ENCODE measurements around the gene LGI2. TPM values are rescaled to one million over a fixed set of nuclear protein-coding genes. Genes with fewer than 3 reads are reported as not detected.
"Not testable (repeated sequence)": the region's sequence is repeated elsewhere in the genome, so short reads cannot be mapped to it uniquely, and the experiment has no call there.

Gene LGI2
- total RNA-seq, 1 donor from 2014 or later = 0.56 TPM

- peaks cover 5% of the 10 kb centered on the region for H3K4me1 ChIP-seq
- no peak overlapping the region for H3K9ac ChIP-seq
- H3F3A ChIP-seq (ENCODE audit: low read depth) = no peaks in the 10 kb centered on the region
- H2AFZ ChIP-seq (replicated peaks) = no peak overlapping the region
- Mint-ChIP-seq H3K4me3 (no peak overlapping the region), H3K27me3 (ENCODE audit: insufficient read depth, low read depth) (peaks cover 5% of the 10 kb centered on the region), H3K9me3 (peaks cover 8% of the 10 kb centered on the region), H3K27ac (no peak overlapping the region), H3K4me1 (peaks cover 20% of the 10 kb centered on the region), H3K36me3 (no peaks in the 10 kb centered on the region)
- no peaks in the 10 kb centered on the region for H3K36me3 ChIP-seq
- no peak overlapping the region for H3K4me3 ChIP-seq
- DNase-seq (ENCODE audit: low spot score) = no peak
- no peaks in the 10 kb centered on the region for H3K9me3 ChIP-seq (ENCODE audit: low read depth)
- no peak overlapping the region for H3K27ac ChIP-seq
- H3K79me2 ChIP-seq (ENCODE audit: low read depth) = no peaks in the 10 kb centered on the region
- TF ChIP-seq CTCF (IDR thresholded peaks at IDR 0.05) (no peak), EZH2 (IDR thresholded peaks at IDR 0.05) (no peak), EZH2phosphoT487 (IDR thresholded peaks at IDR 0.05) (no peak)
- no peaks in the 10 kb centered on the region for H4K20me1 ChIP-seq (ENCODE audit: low read depth)
- H3K27me3 ChIP-seq = no peaks in the 10 kb centered on the region
- no peak overlapping the region for H3K4me2 ChIP-seq
Measured at GRCh38 chr4:25057299-25057698, 26.6 kb upstream of the LGI2 start.

- not testable (repeated sequence) for H3K9ac ChIP-seq; H3K27ac Mint-ChIP-seq; H3K27me3 ChIP-seq; H3K4me2 ChIP-seq; H3K79me2 ChIP-seq (ENCODE audit: low read depth); H3K36me3 ChIP-seq; H3K36me3 Mint-ChIP-seq; DNase-seq (ENCODE audit: low spot score); H4K20me1 ChIP-seq (ENCODE audit: low read depth); H3K4me3 ChIP-seq; H3K4me1 Mint-ChIP-seq; H3K27me3 Mint-ChIP-seq (ENCODE audit: insufficient read depth, low read depth); H3K4me3 Mint-ChIP-seq; H3K4me1 ChIP-seq; H3K27ac ChIP-seq; H3K9me3 ChIP-seq (ENCODE audit: low read depth); H3F3A ChIP-seq (ENCODE audit: low read depth); H2AFZ ChIP-seq (replicated peaks)
- peaks cover 22% of the 10 kb centered on the region for H3K9me3 Mint-ChIP-seq
Measured at GRCh38 chr4:25052037-25052436, 21.3 kb upstream of the LGI2 start.

- Histone ChIP-seq H3K9ac (no peak overlapping the region), H3F3A (ENCODE audit: low read depth) (no peaks in the 10 kb centered on the region), H3K4me1 (no peaks in the 10 kb centered on the region), H3K27me3 (no peaks in the 10 kb centered on the region), H3K9me3 (ENCODE audit: low read depth) (peaks cover 9% of the 10 kb centered on the region), H3K36me3 (no peaks in the 10 kb centered on the region), H2AFZ (replicated peaks) (no peak overlapping the region), H3K4me2 (no peak overlapping the region), H3K79me2 (ENCODE audit: low read depth) (no peaks in the 10 kb centered on the region), H4K20me1 (ENCODE audit: low read depth) (no peaks in the 10 kb centered on the region), H3K27ac (no peak overlapping the region), H3K4me3 (no peak overlapping the region)
- Mint-ChIP-seq H3K27ac (no peak overlapping the region), H3K4me1 (no peaks in the 10 kb centered on the region), H3K4me3 (no peak overlapping the region), H3K9me3 (peaks cover 22% of the 10 kb centered on the region), H3K36me3 (peaks cover 2% of the 10 kb centered on the region), H3K27me3 (ENCODE audit: insufficient read depth, low read depth) (peaks cover 6% of the 10 kb centered on the region)
- TF ChIP-seq EZH2 (IDR thresholded peaks at IDR 0.05) = no peak
- no peak for TF ChIP-seq CTCF (IDR thresholded peaks at IDR 0.05)
- TF ChIP-seq EZH2phosphoT487 (IDR thresholded peaks at IDR 0.05) = no peak
- no peak for DNase-seq (ENCODE audit: low spot score)
Measured at GRCh38 chr4:25051534-25051933, 20.8 kb upstream of the LGI2 start.

GRCh38 chr4:25050370-25051078 is 19.8 kb upstream of the LGI2 start:
- H3F3A ChIP-seq (ENCODE audit: low read depth) = no peaks in the 10 kb centered on the region
- Mint-ChIP-seq H3K27me3 (ENCODE audit: insufficient read depth, low read depth) (peaks cover 6% of the 10 kb centered on the region), H3K4me3 (no peak overlapping the region), H3K4me1 (no peaks in the 10 kb centered on the region), H3K36me3 (peaks cover 2% of the 10 kb centered on the region), H3K27ac (no peak overlapping the region), H3K9me3 (peaks cover 22% of the 10 kb centered on the region)
- no peak overlapping the region for H2AFZ ChIP-seq (replicated peaks)
- H3K9ac ChIP-seq = no peak overlapping the region
- no peaks in the 10 kb centered on the region for H4K20me1 ChIP-seq (ENCODE audit: low read depth)
- H3K9me3 ChIP-seq (ENCODE audit: low read depth) = peaks cover 9% of the 10 kb centered on the region
- TF ChIP-seq CTCF (IDR thresholded peaks at IDR 0.05) (no peak), EZH2 (IDR thresholded peaks at IDR 0.05) (no peak), EZH2phosphoT487 (IDR thresholded peaks at IDR 0.05) (no peak)
- no peak for DNase-seq (ENCODE audit: low spot score)
- no peaks in the 10 kb centered on the region for H3K36me3 ChIP-seq
- no peak overlapping the region for H3K27ac ChIP-seq
- no peak overlapping the region for H3K4me2 ChIP-seq
- no peaks in the 10 kb centered on the region for H3K4me1 ChIP-seq
- no peaks in the 10 kb centered on the region for H3K27me3 ChIP-seq
- no peaks in the 10 kb centered on the region for H3K79me2 ChIP-seq (ENCODE audit: low read depth)
- H3K4me3 ChIP-seq = no peak overlapping the region
